ENCODE results near the gene GFRA4.

DNA sequence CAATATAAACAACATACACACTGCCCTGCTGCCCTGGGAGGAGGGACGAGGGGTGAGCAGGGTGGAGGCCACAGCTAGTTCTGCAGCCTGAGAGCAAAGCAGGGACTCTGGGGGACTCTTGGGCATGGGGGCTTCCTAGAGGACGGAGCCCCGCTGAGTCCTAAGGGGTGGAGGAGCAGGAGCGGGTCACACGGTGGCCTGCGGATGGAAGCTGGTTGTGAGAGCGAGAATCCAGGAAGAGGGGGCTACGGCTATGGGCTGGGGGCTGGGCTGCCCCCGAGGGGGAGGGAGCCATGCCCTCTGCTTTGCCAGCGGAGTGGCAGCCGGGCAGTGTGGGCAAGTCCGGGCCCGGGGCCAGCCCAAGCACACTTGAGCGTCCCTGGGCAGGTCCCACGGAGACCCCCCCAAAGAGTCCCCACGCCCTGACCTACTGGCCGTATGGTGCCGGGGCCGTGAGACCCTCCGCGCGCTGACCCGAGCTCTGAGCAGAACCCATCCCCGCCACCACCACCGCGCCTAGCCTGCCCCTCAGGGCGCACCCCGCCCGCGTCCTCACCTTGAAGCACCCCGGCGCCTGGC is 18.2 kb upstream of the GFRA4 start:
- TF ChIP-seq, protein P1, sequence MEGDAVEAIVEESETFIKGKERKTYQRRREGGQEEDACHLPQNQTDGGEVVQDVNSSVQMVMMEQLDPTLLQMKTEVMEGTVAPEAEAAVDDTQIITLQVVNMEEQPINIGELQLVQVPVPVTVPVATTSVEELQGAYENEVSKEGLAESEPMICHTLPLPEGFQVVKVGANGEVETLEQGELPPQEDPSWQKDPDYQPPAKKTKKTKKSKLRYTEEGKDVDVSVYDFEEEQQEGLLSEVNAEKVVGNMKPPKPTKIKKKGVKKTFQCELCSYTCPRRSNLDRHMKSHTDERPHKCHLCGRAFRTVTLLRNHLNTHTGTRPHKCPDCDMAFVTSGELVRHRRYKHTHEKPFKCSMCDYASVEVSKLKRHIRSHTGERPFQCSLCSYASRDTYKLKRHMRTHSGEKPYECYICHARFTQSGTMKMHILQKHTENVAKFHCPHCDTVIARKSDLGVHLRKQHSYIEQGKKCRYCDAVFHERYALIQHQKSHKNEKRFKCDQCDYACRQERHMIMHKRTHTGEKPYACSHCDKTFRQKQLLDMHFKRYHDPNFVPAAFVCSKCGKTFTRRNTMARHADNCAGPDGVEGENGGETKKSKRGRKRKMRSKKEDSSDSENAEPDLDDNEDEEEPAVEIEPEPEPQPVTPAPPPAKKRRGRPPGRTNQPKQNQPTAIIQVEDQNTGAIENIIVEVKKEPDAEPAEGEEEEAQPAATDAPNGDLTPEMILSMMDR (IDR thresholded peaks at IDR 0.05; ENCODE audit: poor library complexity) = no peak
- TF ChIP-seq EZH2 (IDR thresholded peaks at IDR 0.05; ENCODE audit: borderline replicate concordance) = no peak
